Activated CD4-positive, alpha-beta T cell treated with anti-CD3 and anti-CD28 coated beads for 36 hours (primary cell): ENCODE data around the gene OR1M1. TPM values are rescaled to one million over a fixed set of nuclear protein-coding genes. Genes with fewer than 3 reads are reported as not detected.
"Not testable (repeated sequence)": the region's sequence is repeated elsewhere in the genome, so short reads cannot be mapped to it uniquely, and the experiment has no call there.

Source experiments
- ATAC-seq: fragments of 200-7000 bp; cut with Tn5 transposase; one replicate; pipeline ENCODE4 v1.10.0; 2021; ENCODE audit warnings: mild to moderate bottlenecking, moderate library complexity
- CTCF ChIA-PET: fragments of 350-600 bp; sonication (Branson Sonifier 250); formaldehyde crosslinking; loops from one replicate; lab custom pipeline; 2021; ENCODE audit warnings: antibody characterized with exemption; lab: Charles Lee
- POLR2A ChIA-PET: fragments of 350-600 bp; sonication (Branson Sonifier 250); formaldehyde crosslinking; loops from one replicate; lab custom pipeline; 2021; ENCODE audit warnings: antibody characterized with exemption, inconsistent platforms; lab: Charles Lee
- DNase-seq: peaks from one replicate; pipeline ENCODE4 v3.0.0-alpha.2; 2020
- H3K27ac Mint-ChIP-seq: one replicate; pipeline ENCODE4 v1.8.0; 2021; ENCODE audit warnings: mixed read lengths
- H3K27me3 Mint-ChIP-seq: one replicate; pipeline ENCODE4 v1.8.0; 2021; ENCODE audit warnings: mixed read lengths
- H3K36me3 Mint-ChIP-seq: one replicate; pipeline ENCODE4 v1.8.0; 2021; ENCODE audit warnings: low read depth, mixed read lengths
- H3K4me1 Mint-ChIP-seq: one replicate; pipeline ENCODE4 v1.8.0; 2021; ENCODE audit warnings: mixed read lengths
- H3K4me3 Mint-ChIP-seq: one replicate; pipeline ENCODE4 v1.8.0; 2021; ENCODE audit warnings: mild to moderate bottlenecking, moderate library complexity, mixed read lengths
- H3K9me3 Mint-ChIP-seq: one replicate; pipeline ENCODE4 v1.8.0; 2021; ENCODE audit warnings: low read depth, mixed read lengths
- intact Hi-C, 2 experiments: fragments of 100-400 bp; cut with DNase I in 1 of 2; cut with micrococcal nuclease in 1 of 2; formaldehyde crosslinking; loops; one replicate each; pipeline versions ENCODE4 v1.14.2 to v1.15.1; 2022 to 2024; cut with DNase I, micrococcal nuclease
- total RNA-seq, 2 experiments: library from RNA; stranded (reverse); gene quantifications; one replicate each; pipeline ENCODE4 v1.2.3, GENCODE V29; 2021

OR1M1 gene
- total RNA-seq, 2 experiments from 2014 or later: not detected

- CTCF ChIA-PET, H3K4me1 Mint-ChIP-seq, H3K9me3 Mint-ChIP-seq, H3K36me3 Mint-ChIP-seq, H3K4me3 Mint-ChIP-seq, DNase-seq, POLR2A ChIA-PET, ATAC-seq, intact Hi-C loops, H3K27me3 Mint-ChIP-seq, H3K27ac Mint-ChIP-seq: not testable (repeated sequence)
These were observed 30.7 kb upstream of the OR1M1 start for GRCh38 chr19:9056131-9056530.

- ChIA-PET POLR2A (no interaction called here), CTCF (interaction anchor here (0.6 kb wide), 1 partner anchor 9 kb away, joined by 3 read pairs; no protein-coding TSS in a partner anchor)
- no peak for DNase-seq
- intact Hi-C loops: no loop called here
- Mint-ChIP-seq H3K27ac (no peak overlapping the region), H3K4me1 (no peaks in the 10 kb centered on the region), H3K27me3 (no peaks in the 10 kb centered on the region), H3K4me3 (no peak overlapping the region), H3K9me3 (no peaks in the 10 kb centered on the region), H3K36me3 (no peaks in the 10 kb centered on the region)
- no peak for ATAC-seq
These were observed 29.2 kb upstream of the OR1M1 start for GRCh38 chr19:9057505-9058258.

GRCh38 chr19:9058905-9059667 is 27.8 kb upstream of the OR1M1 start:
- DNase-seq (no peak), ATAC-seq (no peak)
- H3K27me3 Mint-ChIP-seq: no peaks in the 10 kb centered on the region
- POLR2A ChIA-PET: no interaction called here
- no peak overlapping the region for H3K27ac Mint-ChIP-seq
- intact Hi-C loops: no loop called here
- CTCF ChIA-PET: no interaction called here
- H3K4me1 Mint-ChIP-seq: no peaks in the 10 kb centered on the region
- H3K36me3 Mint-ChIP-seq: no peaks in the 10 kb centered on the region
- H3K9me3 Mint-ChIP-seq: no peaks in the 10 kb centered on the region
- H3K4me3 Mint-ChIP-seq: no peak overlapping the region

- CTCF ChIA-PET: interaction anchor here (1.2 kb wide), 1 partner anchor 12 kb away, joined by 3 read pairs; no protein-coding TSS in a partner anchor
- no peak overlapping the region for H3K4me3 Mint-ChIP-seq
- ATAC-seq (no peak), DNase-seq (no peak)
- H3K36me3 Mint-ChIP-seq: no peaks in the 10 kb centered on the region
- intact Hi-C loops: no loop called here
- no peak overlapping the region for H3K27ac Mint-ChIP-seq
- no peaks in the 10 kb centered on the region for H3K9me3 Mint-ChIP-seq
- POLR2A ChIA-PET: no interaction called here
- no peaks in the 10 kb centered on the region for H3K27me3 Mint-ChIP-seq
- H3K4me1 Mint-ChIP-seq: no peaks in the 10 kb centered on the region
These were observed 26.1 kb upstream of the OR1M1 start for GRCh38 chr19:9060564-9061340.

GRCh38 chr19:9061879-9062278 is 25.0 kb upstream of the OR1M1 start:
- Mint-ChIP-seq H3K9me3 (no peaks in the 10 kb centered on the region), H3K4me1 (no peaks in the 10 kb centered on the region), H3K4me3 (no peak overlapping the region), H3K27ac (no peak overlapping the region), H3K36me3 (no peaks in the 10 kb centered on the region), H3K27me3 (no peaks in the 10 kb centered on the region)
- intact Hi-C loops: no loop called here
- DNase-seq (no peak), ATAC-seq (no peak)
- ChIA-PET POLR2A (no interaction called here), CTCF (interaction anchor here (0.6 kb wide), 1 partner anchor 107 kb away, joined by 3 read pairs; no protein-coding TSS in a partner anchor)

- Mint-ChIP-seq H3K27me3 (no peaks in the 10 kb centered on the region), H3K36me3 (no peaks in the 10 kb centered on the region), H3K4me1 (no peaks in the 10 kb centered on the region), H3K9me3 (no peaks in the 10 kb centered on the region), H3K4me3 (no peak overlapping the region), H3K27ac (no peak overlapping the region)
- ATAC-seq: no peak
- ChIA-PET POLR2A (no interaction called here), CTCF (no interaction called here)
- intact Hi-C loops: no loop called here
- no peak for DNase-seq
These were observed 21.3 kb upstream of the OR1M1 start for GRCh38 chr19:9065457-9066014.

GRCh38 chr19:9070066-9070465 is 16.8 kb upstream of the OR1M1 start:
- Mint-ChIP-seq H3K36me3 (no peaks in the 10 kb centered on the region), H3K9me3 (no peaks in the 10 kb centered on the region), H3K27me3 (no peaks in the 10 kb centered on the region), H3K4me1 (no peaks in the 10 kb centered on the region), H3K4me3 (no peak overlapping the region), H3K27ac (no peak overlapping the region)
- ChIA-PET CTCF (no interaction called here), POLR2A (no interaction called here)
- DNase-seq (no peak), ATAC-seq (no peak)
- intact Hi-C loops: no loop called here

GRCh38 chr19:9071720-9072119 is 15.1 kb upstream of the OR1M1 start:
- H3K27me3 Mint-ChIP-seq, H3K9me3 Mint-ChIP-seq, H3K4me1 Mint-ChIP-seq, H3K36me3 Mint-ChIP-seq, intact Hi-C loops, DNase-seq, H3K27ac Mint-ChIP-seq, H3K4me3 Mint-ChIP-seq, ATAC-seq, CTCF ChIA-PET: not testable (repeated sequence)
- POLR2A ChIA-PET: interaction anchor here (0.6 kb wide), 1 partner anchor 150 kb away, joined by 7 read pairs; no protein-coding TSS in a partner anchor

- POLR2A ChIA-PET: no interaction called here
- CTCF ChIA-PET: interaction anchor here (0.7 to 1.7 kb wide), 2 partner anchors 10 to 13 kb away, joined by 3 read pairs; no protein-coding TSS in a partner anchor
- ATAC-seq (no peak), DNase-seq (no peak)
- Mint-ChIP-seq H3K4me3 (no peak overlapping the region), H3K4me1 (no peaks in the 10 kb centered on the region), H3K27me3 (no peaks in the 10 kb centered on the region), H3K36me3 (no peaks in the 10 kb centered on the region), H3K27ac (no peak overlapping the region), H3K9me3 (no peaks in the 10 kb centered on the region)
- intact Hi-C loops: no loop called here
These were observed 13.1 kb upstream of the OR1M1 start for GRCh38 chr19:9073806-9074205.

- Mint-ChIP-seq H3K4me3 (no peak overlapping the region), H3K4me1 (no peaks in the 10 kb centered on the region), H3K27me3 (no peaks in the 10 kb centered on the region), H3K27ac (no peak overlapping the region), H3K9me3 (no peaks in the 10 kb centered on the region), H3K36me3 (no peaks in the 10 kb centered on the region)
- intact Hi-C loops: no loop called here
- CTCF ChIA-PET: no interaction called here
- POLR2A ChIA-PET: no interaction called here
- ATAC-seq (no peak), DNase-seq (no peak)
These were observed 11.6 kb upstream of the OR1M1 start for GRCh38 chr19:9075064-9075949.
